H1 (cell line): ENCODE results near the gene ZC3HAV1. TPM values are rescaled to one million over a fixed set of nuclear protein-coding genes. Genes with fewer than 3 reads are reported as not detected.

Source experiments
- CTCF ChIA-PET: fragments of 300-600 bp; sonication (Branson Sonifier 250); formaldehyde crosslinking; loops from one replicate; lab custom pipeline; 2021; ENCODE audit not compliant: partially characterized antibody; lab: Charles Lee
- POLR2A ChIA-PET: fragments of 300-600 bp; sonication (Branson Sonifier 250); formaldehyde crosslinking; loops from one replicate; lab custom pipeline; 2021; ENCODE audit warnings: inconsistent platforms; ENCODE audit not compliant: partially characterized antibody; lab: Charles Lee
- DNase-seq, 2 experiments: peaks; one replicate each; pipeline versions ENCODE4 v3.0.0 to v3.0.0-alpha.2; 2010 to 2022; ENCODE audit warnings: low spot score in 2 of 2, low read depth in 1 of 2, mixed read lengths in 1 of 2
- FAIRE-seq: peaks from 2 replicates; lab custom pipeline; 2011; peaks lifted over from hg19 to GRCh38; lab: Jason Lieb, UNC
- H2AFZ ChIP-seq: 2 replicates; pipeline ENCODE4 v1.8.1; 2012; ENCODE audit warnings: low read length, inconsistent platforms
- H2AK5ac ChIP-seq: 2 replicates; pipeline ENCODE4 v1.6.1; 2013; ENCODE audit warnings: low read depth, low read length
- H2BK120ac ChIP-seq: replicated peaks from 2 replicates; pipeline ENCODE3; 2013; ENCODE audit warnings: low read depth, low read length, inconsistent platforms
- H2BK12ac ChIP-seq: 2 replicates; pipeline ENCODE4 v1.6.1; 2013; ENCODE audit warnings: low read depth, low read length
- H2BK15ac ChIP-seq: 2 replicates; pipeline ENCODE4 v1.6.1; 2013; ENCODE audit warnings: low read length
- H2BK20ac ChIP-seq: 2 replicates; pipeline ENCODE4 v1.6.1; 2013; ENCODE audit warnings: low read length
- H2BK5ac ChIP-seq: 2 replicates; pipeline ENCODE4 v1.6.1; 2013; ENCODE audit warnings: low read depth, low read length
- H3K14ac ChIP-seq: 2 replicates; pipeline ENCODE4 v1.6.1; 2013; ENCODE audit warnings: inconsistent platforms; ENCODE audit not compliant: insufficient read length
- H3K18ac ChIP-seq: 2 replicates; pipeline ENCODE4 v1.6.1; 2013; ENCODE audit warnings: low read length; ENCODE audit errors: extremely low read depth
- H3K23ac ChIP-seq: 2 replicates; pipeline ENCODE4 v1.6.1; 2013; ENCODE audit warnings: inconsistent platforms; ENCODE audit not compliant: insufficient read length
- H3K23me2 ChIP-seq: 2 replicates; pipeline ENCODE4 v1.6.1; 2013; ENCODE audit warnings: low read depth, low read length
- H3K27ac ChIP-seq: 2 replicates; pipeline ENCODE4 v1.6.1; 2011; ENCODE audit warnings: low read depth, low read length, inconsistent platforms
- H3K27me3 ChIP-seq, 4 experiments: replicated peaks in 1 of 4; 1 replicate in 1 of 4; 2 replicates in 3 of 4; pipeline versions ENCODE4 v1.6.1 to v1.8.1; 2011 to 2013; ENCODE audit warnings: low read length in 3 of 4, mild to moderate bottlenecking in 3 of 4, inconsistent platforms in 2 of 4, mixed read lengths in 2 of 4, moderate library complexity in 1 of 4; ENCODE audit not compliant: control insufficient read depth in 3 of 4, insufficient read depth in 3 of 4; ENCODE audit errors: extremely low read depth in 1 of 4
- H3K36me3 ChIP-seq, 4 experiments: 2 replicates each; pipeline versions ENCODE4 v1.6.1 to v1.8.1; 2011 to 2013; ENCODE audit warnings: mild to moderate bottlenecking in 4 of 4, low read length in 3 of 4, moderate library complexity in 2 of 4, control low read depth in 1 of 4, inconsistent platforms in 1 of 4; ENCODE audit not compliant: insufficient read depth in 4 of 4, control insufficient read depth in 2 of 4
- H3K4ac ChIP-seq: replicated peaks from 2 replicates; pipeline ENCODE3; 2013; ENCODE audit warnings: low read length, low read depth, mixed read lengths, inconsistent platforms; ENCODE audit not compliant: insufficient read length
- H3K4me1 ChIP-seq, 4 experiments: replicated peaks in 1 of 4; 1 replicate in 1 of 4; 2 replicates in 3 of 4; pipeline versions ENCODE4 v1.6.1 to v1.8.1; 2011 to 2013; ENCODE audit warnings: low read length in 3 of 4, inconsistent platforms in 2 of 4, mixed read lengths in 1 of 4; ENCODE audit not compliant: insufficient read depth in 4 of 4, control insufficient read depth in 3 of 4
- H3K4me2 ChIP-seq, 2 experiments: 2 replicates each; pipeline versions ENCODE4 v1.6.1 to v1.8.1; 2011 to 2013; ENCODE audit warnings: low read depth in 2 of 2, low read length in 2 of 2, control low read depth in 1 of 2, inconsistent platforms in 1 of 2, mild to moderate bottlenecking in 1 of 2; ENCODE audit not compliant: insufficient read depth in 1 of 2
- H3K4me3 ChIP-seq, 4 experiments: fragments of 200-600, 300-600 bp in 1 of 4; sonication (generic), shearing (Covaris generic), sonication (Bioruptor Twin) in 1 of 4; 2 replicates each; pipeline versions ENCODE4 v1.5.1 to v1.8.1; 2011 to 2016; ENCODE audit warnings: low read length in 4 of 4, low read depth in 3 of 4, control low read depth in 2 of 4, inconsistent platforms in 2 of 4, mild to moderate bottlenecking in 2 of 4, mixed read lengths in 1 of 4, moderate library complexity in 1 of 4; ENCODE audit not compliant: insufficient read depth in 2 of 4; ENCODE audit errors: extremely low read depth in 1 of 4
- H3K56ac ChIP-seq: replicated peaks from 2 replicates; pipeline ENCODE3; 2013; ENCODE audit warnings: low read depth, mild to moderate bottlenecking, mixed read lengths, low read length, inconsistent platforms; ENCODE audit not compliant: insufficient read length
- H3K79me1 ChIP-seq: 2 replicates; pipeline ENCODE4 v1.6.1; 2013; ENCODE audit warnings: low read depth, low read length, control low read depth
- H3K79me2 ChIP-seq, 2 experiments: 2 replicates each; pipeline versions ENCODE4 v1.6.1 to v1.8.1; 2012 to 2013; ENCODE audit warnings: low read length in 2 of 2, mild to moderate bottlenecking in 2 of 2, inconsistent platforms in 1 of 2; ENCODE audit not compliant: insufficient read depth in 2 of 2, control insufficient read depth in 1 of 2
- H3K9ac ChIP-seq, 4 experiments: replicated peaks in 1 of 4; 1 replicate in 1 of 4; 2 replicates in 3 of 4; pipeline versions ENCODE4 v1.6.1 to v1.8.1; 2011 to 2013; ENCODE audit warnings: low read depth in 3 of 4, low read length in 3 of 4, control low read depth in 2 of 4, mild to moderate bottlenecking in 2 of 4, moderate library complexity in 2 of 4, inconsistent platforms in 1 of 4; ENCODE audit errors: extremely low read depth in 1 of 4
- H3K9me3 ChIP-seq, 2 experiments: 2 replicates each; pipeline versions ENCODE4 v1.6.1 to v1.8.1; 2012 to 2013; ENCODE audit warnings: mild to moderate bottlenecking in 2 of 2, moderate library complexity in 2 of 2, control low read depth in 1 of 2, inconsistent platforms in 1 of 2, low read depth in 1 of 2, low read length in 1 of 2, mixed read lengths in 1 of 2; ENCODE audit not compliant: insufficient read depth in 2 of 2
- H4K20me1 ChIP-seq, 2 experiments: replicated peaks in 1 of 2; 2 replicates each; pipeline versions ENCODE3 to v1.8.1; 2011 to 2013; ENCODE audit warnings: inconsistent platforms in 2 of 2, low read length in 2 of 2, mild to moderate bottlenecking in 1 of 2; ENCODE audit not compliant: insufficient read depth in 2 of 2, control insufficient read depth in 1 of 2
- H4K5ac ChIP-seq: 2 replicates; pipeline ENCODE4 v1.6.1; 2013; ENCODE audit warnings: low read length, low read depth, mixed read lengths, inconsistent platforms; ENCODE audit not compliant: insufficient read length
- H4K8ac ChIP-seq: 2 replicates; pipeline ENCODE4 v1.8.0; 2013; ENCODE audit warnings: mild to moderate bottlenecking, moderate library complexity, low read length, inconsistent platforms; ENCODE audit not compliant: insufficient read depth; ENCODE audit errors: extremely low read depth
- H4K91ac ChIP-seq: replicated peaks from 2 replicates; pipeline ENCODE3; 2013; ENCODE audit warnings: low read length, mixed read lengths, inconsistent platforms; ENCODE audit not compliant: insufficient read length
- ASH2L ChIP-seq: fragments of 200-600, 300-600 bp; sonication (generic); IDR thresholded peaks from one replicate; pipeline ENCODE4 v1.7.1; 2017; ENCODE audit warnings: low read length
- ATF2 ChIP-seq: IDR thresholded peaks from 2 replicates; pipeline ENCODE4 v1.6.1; 2012; ENCODE audit warnings: low read length, inconsistent platforms
- JUN ChIP-seq: IDR thresholded peaks from 2 replicates; pipeline ENCODE4 v1.6.1; 2011; ENCODE audit warnings: low read depth, mild to moderate bottlenecking, improper control_type of control experiment, low read length
- SIN3A ChIP-seq, 2 experiments: IDR thresholded peaks in 1 of 2; conservative IDR thresholded peaks in 1 of 2; 2 replicates each; pipeline ENCODE4 v1.6.1; 2011 to 2012; ENCODE audit warnings: low read length in 2 of 2, improper control_type of control experiment in 1 of 2, low read depth in 1 of 2, mild to moderate bottlenecking in 1 of 2
- SUZ12 ChIP-seq: fragments of 200-600 bp; sonication (generic); IDR thresholded peaks from 2 replicates; pipeline ENCODE4 v1.6.1; 2012; ENCODE audit warnings: mild to moderate bottlenecking, inconsistent platforms, low read length, moderate library complexity, mixed read lengths
- TAF1 ChIP-seq: IDR thresholded peaks from 2 replicates; pipeline ENCODE4 v1.6.1; 2011; ENCODE audit warnings: mild to moderate bottlenecking, low read depth, low read length
- YY1 ChIP-seq: IDR thresholded peaks from 2 replicates; pipeline ENCODE4 v1.6.1; 2011; ENCODE audit warnings: low read depth, mild to moderate bottlenecking, low read length
- WGBS, 2 experiments: shearing (Covaris generic) in 1 of 2; methylation state at CpG; one replicate each; pipeline versions ENCODE4 v1.1.6 to v1.1.7; 2013 to 2015; ENCODE audit warnings: low lambda C conversion rate in 2 of 2, mixed read lengths in 2 of 2, inconsistent platforms in 1 of 2, low coverage in 1 of 2, missing lambda C conversion rate in 1 of 2; ENCODE audit not compliant: insufficient replicate concordance in 2 of 2, insufficient coverage in 1 of 2, insufficient read length in 1 of 2; ENCODE audit errors: extremely low coverage in 1 of 2, missing lambda C conversion rate in 1 of 2; 5-methylcytosine and 5-hydroxymethylcytosine counted together
- polyA plus RNA-seq, 7 experiments: library from polyadenylated mRNA; depleted of rRNA in 3 of 7; stranded (reverse) in 5 of 7; unstranded in 2 of 7; fragments of >200 nt in 5 of 7; fragments of 200-250 nt in 2 of 7; gene quantifications; 1 replicate in 5 of 7; 2 replicates in 1 of 7; 4 replicates in 1 of 7; pipeline versions ENCODE4 v1.2.1 to v1.2.3, GENCODE V29; 2011 to 2013; ENCODE audit warnings: missing spikeins in 2 of 7, mixed read lengths in 2 of 7
- total RNA-seq: library from RNA; stranded (reverse); fragmentation: NEBNext Ultra II Directional; extraction: Animal tissue kit (Norgen Biotek cat#: 25700); gene quantifications from 2 replicates; pipeline ENCODE4 v1.2.1, GENCODE V29; 2021

Gene ZC3HAV1
- total and polyA plus RNA-seq, 2 of the 8 experiments (the other 6 are each of a cell fraction or from before 2014, with no cell fraction given) = 22.5 to 43.4 TPM

DNA sequence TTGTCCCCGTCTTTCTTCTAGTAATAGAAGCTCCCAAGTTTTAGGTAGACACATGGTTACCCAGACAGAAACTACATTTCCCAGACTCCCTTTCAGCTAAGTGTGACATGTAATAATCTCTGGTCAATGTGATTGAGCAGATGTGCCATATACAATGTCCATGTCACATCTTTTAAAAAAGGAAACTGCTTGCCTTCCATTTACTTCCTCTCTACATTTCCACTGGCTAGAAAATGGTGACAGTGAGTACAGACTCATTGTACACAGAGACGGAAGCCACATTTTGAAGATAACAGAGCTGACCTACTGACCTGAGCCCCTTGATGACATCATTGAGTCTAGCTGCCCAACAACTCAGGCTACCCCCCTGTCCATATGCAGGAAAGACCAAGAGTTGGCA is 21.3 kb downstream of the ZC3HAV1 start:
- no peak overlapping the region for H4K5ac ChIP-seq
- H2AK5ac ChIP-seq = no peak overlapping the region
- no peak overlapping the region for H4K91ac ChIP-seq
- H3K79me1 ChIP-seq = peaks cover 3% of the 10 kb centered on the region; the same call in 1 of the 2 replicates
- H2BK15ac ChIP-seq = no peak overlapping the region
- no peak overlapping the region for H2AFZ ChIP-seq
- ChIA-PET POLR2A (no interaction called here), CTCF (interaction anchor here (0.9 to 1.4 kb wide), 2 partner anchors 8 to 13 kb away, joined by 3 to 6 read pairs; no protein-coding TSS in a partner anchor)
- no peak overlapping the region for H3K9ac ChIP-seq
- peaks cover 0 to 29% (median 14%) of the 10 kb centered on the region in 4 experiments; a peak in 5 of 8 replicates for H3K36me3 ChIP-seq
- no peak overlapping the region for H3K14ac ChIP-seq
- H3K27ac ChIP-seq = no peak overlapping the region
- no peak overlapping the region for H2BK20ac ChIP-seq
- no peak overlapping the region for H3K4ac ChIP-seq
- no peaks in the 10 kb centered on the region for H3K27me3 ChIP-seq
- no peak overlapping the region for H4K8ac ChIP-seq
- H3K18ac ChIP-seq = no peak overlapping the region
- no peak overlapping the region for H3K56ac ChIP-seq
- no peak overlapping the region for H2BK12ac ChIP-seq
- WGBS, 2 experiments = 92% methylated on average over 2 of the region's 2 CpGs; no CpG with 5 or more reads in 1 of the 2 experiments
- no peak for FAIRE-seq
- H4K20me1 ChIP-seq = no peaks in the 10 kb centered on the region
- no peak overlapping the region for H3K23ac ChIP-seq
- H3K4me1 ChIP-seq = no peaks in the 10 kb centered on the region; a peak in 1 of 7 replicates
- H2BK120ac ChIP-seq = no peak overlapping the region
- no peaks in the 10 kb centered on the region for H3K9me3 ChIP-seq
- no peak overlapping the region for H3K4me3 ChIP-seq
- TF ChIP-seq SIN3A (conservative IDR thresholded peaks at IDR 0.05 in 1 of 2, IDR thresholded peaks at IDR 0.05 in 1 of 2; ENCODE audit: low read depth in 1 of 2, low read length in 2 of 2) (no peak), ATF2 (no peak), SUZ12 (no peak), JUN (no peak), ASH2L (no peak), YY1 (no peak), TAF1 (no peak)
- TF ChIP-seq, all 59 proteins: peak for 0
- Histone ChIP-seq H3K23me2 (no peaks in the 10 kb centered on the region), H3K79me2 (peaks cover 0 to 5% of the 10 kb centered on the region in 2 experiments; a peak in 1 of 4 replicates), H3K4me2 (no peak overlapping the region), H2BK5ac (no peak overlapping the region)
- no peak for DNase-seq
